ENCODE results near the gene ACD. TPM values are rescaled to one million over a fixed set of nuclear protein-coding genes. Genes with fewer than 3 reads are reported as not detected.

ACD gene
- total and polyA plus RNA-seq, 2 of the 8 experiments (the other 6 are each of a cell fraction or from before 2014, with no cell fraction given), result 34.8 to 58.0 TPM

DNA sequence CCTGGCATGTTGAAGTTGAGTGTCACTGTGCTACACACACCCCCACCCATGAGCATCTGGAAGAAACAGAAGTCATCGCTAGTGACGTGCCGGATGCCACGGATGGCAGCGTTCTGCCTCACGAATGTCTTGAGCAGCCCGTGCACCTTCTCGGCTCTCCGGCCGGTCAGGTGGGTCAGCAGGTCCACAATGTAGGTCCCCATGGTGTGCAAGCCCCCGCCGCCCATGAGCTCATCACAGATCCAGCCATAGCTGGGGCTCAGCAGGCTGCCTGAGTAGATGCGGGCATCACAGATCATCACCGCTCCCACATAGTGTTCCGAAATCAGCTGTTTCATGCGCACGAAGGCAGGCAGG is 15.5 kb upstream of the ACD start:
- 99% methylated on average over 17 of the region's 17 CpGs; no CpG with 5 or more reads in 1 of the 2 experiments for WGBS, 2 experiments (ENCODE audit: extremely low coverage in 1 of 2, insufficient coverage in 1 of 2, insufficient read length in 1 of 2, insufficient replicate concordance in 2 of 2, low coverage in 1 of 2, low lambda C conversion rate in 2 of 2, missing lambda C conversion rate in 1 of 2)
- H3K27ac ChIP-seq (ENCODE audit: low read depth, low read length), result no peak overlapping the region
- no peak overlapping the region for H4K5ac ChIP-seq (ENCODE audit: insufficient read length, low read depth, low read length)
- H3K4me2 ChIP-seq (ENCODE audit: insufficient read depth in 1 of 2, low read depth in 2 of 2, low read length in 2 of 2), result no peak overlapping the region
- H2BK20ac ChIP-seq (ENCODE audit: low read length), result no peak overlapping the region
- no peak overlapping the region for H2BK120ac ChIP-seq (replicated peaks; ENCODE audit: low read depth, low read length)
- H3K14ac ChIP-seq (ENCODE audit: insufficient read length), result no peak overlapping the region
- no peak overlapping the region for H3K56ac ChIP-seq (replicated peaks; ENCODE audit: insufficient read length, low read depth, low read length)
- POLR2A ChIA-PET (ENCODE audit: partially characterized antibody), result no interaction called here
- no peak for DNase-seq (ENCODE audit: low read depth in 1 of 2, low spot score in 2 of 2)
- no peaks in the 10 kb centered on the region for H3K79me2 ChIP-seq (ENCODE audit: control insufficient read depth in 1 of 2, insufficient read depth in 2 of 2, low read length in 2 of 2)
- peaks cover 0 to 8% of the 10 kb centered on the region in 2 experiments for H4K20me1 ChIP-seq (replicated peaks in 1 of 2; ENCODE audit: control insufficient read depth in 1 of 2, insufficient read depth in 2 of 2, low read length in 2 of 2)
- no peaks in the 10 kb centered on the region for H3K23me2 ChIP-seq (ENCODE audit: low read depth, low read length)
- CTCF ChIA-PET (ENCODE audit: partially characterized antibody), result interaction anchor here (1.3 to 5.5 kb wide), 2 partner anchors 12 to 141 kb away, joined by 5 to 46 read pairs; no protein-coding TSS in a partner anchor
- H2BK5ac ChIP-seq (ENCODE audit: low read depth, low read length), result no peak overlapping the region
- H2AK5ac ChIP-seq (ENCODE audit: low read depth, low read length), result no peak overlapping the region
- TF ChIP-seq JUND (IDR thresholded peaks at IDR 0.05; ENCODE audit: low read length), result no peak
- TF ChIP-seq EP300 (IDR thresholded peaks at IDR 0.05; ENCODE audit: borderline replicate concordance in 1 of 2, low read depth in 2 of 2, low read length in 2 of 2), result no peak
- no peak for TF ChIP-seq POLR2A (IDR thresholded peaks at IDR 0.05; ENCODE audit: control extremely low read depth in 1 of 2, low read depth in 2 of 2, low read length in 2 of 2)
- TF ChIP-seq SIRT6 (IDR thresholded peaks at IDR 0.05; ENCODE audit: low read length), result no peak
- H4K8ac ChIP-seq (ENCODE audit: extremely low read depth, insufficient read depth, low read length), result no peak overlapping the region
- no peak overlapping the region for H3K4me3 ChIP-seq (ENCODE audit: extremely low read depth in 1 of 4, insufficient read depth in 2 of 4, low read depth in 3 of 4, low read length in 4 of 4)
- no peak overlapping the region for H3K4ac ChIP-seq (replicated peaks; ENCODE audit: insufficient read length, low read depth, low read length)
- H2BK15ac ChIP-seq (ENCODE audit: low read length), result no peak overlapping the region
- H3K36me3 ChIP-seq (ENCODE audit: control insufficient read depth in 2 of 4, insufficient read depth in 4 of 4, low read length in 3 of 4), result 0 out of 8 replicates have a peak, but pooled peaks cover 0 to 3% (median 0%) of the 10 kb centered on the region in 4 experiments
- H3K9me3 ChIP-seq (ENCODE audit: insufficient read depth in 2 of 2, low read depth in 1 of 2, low read length in 1 of 2), result no peaks in the 10 kb centered on the region
- H2AFZ ChIP-seq (ENCODE audit: low read length), result no peak overlapping the region
- H4K91ac ChIP-seq (replicated peaks; ENCODE audit: insufficient read length, low read length), result no peak overlapping the region
- H3K9ac ChIP-seq (replicated peaks in 1 of 4; ENCODE audit: extremely low read depth in 1 of 4, low read depth in 3 of 4, low read length in 3 of 4), result no peak overlapping the region
- no peaks in the 10 kb centered on the region for H3K27me3 ChIP-seq (replicated peaks in 1 of 4; ENCODE audit: control insufficient read depth in 3 of 4, extremely low read depth in 1 of 4, insufficient read depth in 3 of 4, low read length in 3 of 4)
- H3K18ac ChIP-seq (ENCODE audit: extremely low read depth, low read length), result no peak overlapping the region; the same call in 1 of the 2 replicates
- FAIRE-seq, result no peak
- H3K4me1 ChIP-seq (replicated peaks in 1 of 4; ENCODE audit: control insufficient read depth in 3 of 4, insufficient read depth in 4 of 4, low read length in 3 of 4), result peaks cover 0 to 3% (median 0%) of the 10 kb centered on the region in 4 experiments; a peak in 1 of 7 replicates
- H3K23ac ChIP-seq (ENCODE audit: insufficient read length), result no peak overlapping the region
- H3K79me1 ChIP-seq (ENCODE audit: low read depth, low read length), result no peaks in the 10 kb centered on the region; the same call in none of the 2 replicates
- H2BK12ac ChIP-seq (ENCODE audit: low read depth, low read length), result no peak overlapping the region
